Astrocyte of the cerebellum (primary cell): ENCODE results near the gene GLI1.
"Not testable (repeated sequence)": the region's sequence is repeated elsewhere in the genome, so short reads cannot be mapped to it uniquely, and the experiment has no call there.

Experiments
- DNase-seq: peaks from one replicate; pipeline ENCODE4 v3.0.0-alpha.2; 2011; ENCODE audit warnings: low read depth
- H3K4me3 ChIP-seq: 2 replicates; pipeline ENCODE4 v1.5.1; 2011; ENCODE audit warnings: mild to moderate bottlenecking, low read depth, low read length, moderate library complexity
- in situ Hi-C: cut with HindIII; loops from 2 replicates; pipeline ENCODE4 v1.10.0; 2017; ENCODE audit warnings: low sequenced_read_pairs
- TF ChIP-seq, protein P1 (sequence below): IDR thresholded peaks from 2 replicates; pipeline ENCODE4 v1.5.1; 2012; ENCODE audit warnings: low read length, low read depth, moderate library complexity, mild to moderate bottlenecking; ENCODE audit errors: missing control alignments

The GLI1 gene

GRCh38 chr12:57500213-57500612 is 40.6 kb downstream of the GLI1 start:
- no peak overlapping the region for H3K4me3 ChIP-seq
- TF ChIP-seq, protein P1, sequence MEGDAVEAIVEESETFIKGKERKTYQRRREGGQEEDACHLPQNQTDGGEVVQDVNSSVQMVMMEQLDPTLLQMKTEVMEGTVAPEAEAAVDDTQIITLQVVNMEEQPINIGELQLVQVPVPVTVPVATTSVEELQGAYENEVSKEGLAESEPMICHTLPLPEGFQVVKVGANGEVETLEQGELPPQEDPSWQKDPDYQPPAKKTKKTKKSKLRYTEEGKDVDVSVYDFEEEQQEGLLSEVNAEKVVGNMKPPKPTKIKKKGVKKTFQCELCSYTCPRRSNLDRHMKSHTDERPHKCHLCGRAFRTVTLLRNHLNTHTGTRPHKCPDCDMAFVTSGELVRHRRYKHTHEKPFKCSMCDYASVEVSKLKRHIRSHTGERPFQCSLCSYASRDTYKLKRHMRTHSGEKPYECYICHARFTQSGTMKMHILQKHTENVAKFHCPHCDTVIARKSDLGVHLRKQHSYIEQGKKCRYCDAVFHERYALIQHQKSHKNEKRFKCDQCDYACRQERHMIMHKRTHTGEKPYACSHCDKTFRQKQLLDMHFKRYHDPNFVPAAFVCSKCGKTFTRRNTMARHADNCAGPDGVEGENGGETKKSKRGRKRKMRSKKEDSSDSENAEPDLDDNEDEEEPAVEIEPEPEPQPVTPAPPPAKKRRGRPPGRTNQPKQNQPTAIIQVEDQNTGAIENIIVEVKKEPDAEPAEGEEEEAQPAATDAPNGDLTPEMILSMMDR: no peak
- no peak for DNase-seq
- in situ Hi-C loops: no loop called here

- DNase-seq, in situ Hi-C loops, H3K4me3 ChIP-seq: not testable (repeated sequence)
Observed at GRCh38 chr12:57502311-57502969, 42.9 kb downstream of the GLI1 start.

DNA sequence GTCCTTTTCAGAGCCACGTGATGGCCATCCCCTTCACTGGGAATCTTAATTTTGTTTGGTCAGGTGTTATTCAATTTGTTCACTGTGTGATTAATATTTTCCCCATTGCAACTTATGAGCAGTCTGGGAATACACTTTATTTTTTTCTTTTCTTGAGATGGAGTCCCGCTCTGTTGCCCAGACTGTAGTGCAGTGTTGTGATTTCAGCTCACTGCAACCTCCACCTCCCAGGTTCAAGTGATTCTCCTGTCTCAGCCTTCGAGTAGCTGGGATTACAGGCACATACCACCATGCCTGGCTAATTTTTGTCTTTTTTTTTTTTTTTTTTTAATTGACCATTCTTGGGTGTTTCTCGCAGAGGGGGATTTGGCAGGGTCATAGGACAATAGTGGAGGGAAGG is 47.0 kb downstream of the GLI1 start:
- in situ Hi-C loops, DNase-seq, H3K4me3 ChIP-seq: not testable (repeated sequence)

DNA sequence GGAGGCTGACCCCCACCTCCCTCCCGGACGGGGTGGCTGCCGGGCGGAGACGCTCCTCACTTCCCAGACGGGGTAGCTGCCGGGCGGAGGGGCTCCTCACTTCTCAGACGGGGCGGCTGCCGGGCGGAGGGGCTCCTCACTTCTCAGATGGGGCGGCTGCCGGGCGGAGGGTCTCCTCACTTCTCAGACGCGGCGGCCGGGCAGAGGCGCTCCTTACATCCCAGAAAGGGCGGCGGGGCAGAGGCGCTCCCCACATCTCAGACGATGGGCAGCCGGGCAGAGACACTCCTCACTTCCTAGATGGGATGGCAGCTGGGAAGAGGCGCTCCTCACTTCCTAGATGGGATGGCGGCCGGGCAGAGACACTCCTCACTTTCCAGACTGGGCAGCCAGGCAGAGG is 48.2 kb downstream of the GLI1 start:
- H3K4me3 ChIP-seq, in situ Hi-C loops, DNase-seq: not testable (repeated sequence)

GRCh38 chr12:57511161-57511560 is 51.6 kb downstream of the GLI1 start:
- TF ChIP-seq, protein P1: no peak
- in situ Hi-C loops: no loop called here

DNA sequence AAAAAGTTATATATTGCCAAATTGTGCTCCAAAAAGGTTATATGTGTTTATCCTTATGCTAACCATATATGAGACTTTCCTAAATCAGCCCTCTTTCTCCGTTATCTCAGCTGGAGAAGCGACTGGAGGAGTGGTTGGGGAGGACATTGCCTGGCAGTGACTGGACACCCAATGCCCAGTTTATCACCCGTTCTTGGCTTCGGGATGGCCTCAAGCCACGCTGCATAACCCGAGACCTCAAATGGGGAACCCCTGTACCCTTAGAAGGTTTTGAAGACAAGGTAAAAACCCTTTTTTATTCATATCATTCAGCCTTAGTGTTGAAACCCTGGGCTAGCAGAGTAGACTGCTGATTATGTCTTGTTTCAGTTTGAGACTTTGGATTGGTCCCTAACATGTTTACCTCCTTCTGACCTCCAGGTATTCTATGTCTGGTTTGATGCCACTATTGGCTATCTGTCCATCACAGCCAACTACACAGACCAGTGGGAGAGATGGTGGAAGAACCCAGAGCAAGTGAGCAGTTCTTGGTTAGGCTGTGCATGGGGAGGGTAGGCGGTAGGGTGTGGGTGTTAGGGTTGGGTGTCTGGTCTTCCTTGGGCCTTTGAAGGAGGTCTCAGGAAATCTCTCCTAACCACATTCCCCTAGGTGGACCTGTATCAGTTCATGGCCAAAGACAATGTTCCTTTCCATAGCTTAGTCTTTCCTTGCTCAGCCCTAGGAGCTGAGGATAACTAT is 52.2 kb downstream of the GLI1 start:
- in situ Hi-C loops: no loop called here
- TF ChIP-seq, protein P1: no peak
- DNase-seq: no peak
- no peak overlapping the region for H3K4me3 ChIP-seq

More at GRCh38 chr12:57511161-57511560, 51.6 kb downstream of the GLI1 start:
- no peak for DNase-seq
- H3K4me3 ChIP-seq: no peak overlapping the region

GRCh38 chr12:57512665-57513064 is 53.1 kb downstream of the GLI1 start:
- H3K4me3 ChIP-seq: no peak overlapping the region
- TF ChIP-seq, protein P1: no peak
- no peak for DNase-seq
- in situ Hi-C loops: no loop called here

DNA sequence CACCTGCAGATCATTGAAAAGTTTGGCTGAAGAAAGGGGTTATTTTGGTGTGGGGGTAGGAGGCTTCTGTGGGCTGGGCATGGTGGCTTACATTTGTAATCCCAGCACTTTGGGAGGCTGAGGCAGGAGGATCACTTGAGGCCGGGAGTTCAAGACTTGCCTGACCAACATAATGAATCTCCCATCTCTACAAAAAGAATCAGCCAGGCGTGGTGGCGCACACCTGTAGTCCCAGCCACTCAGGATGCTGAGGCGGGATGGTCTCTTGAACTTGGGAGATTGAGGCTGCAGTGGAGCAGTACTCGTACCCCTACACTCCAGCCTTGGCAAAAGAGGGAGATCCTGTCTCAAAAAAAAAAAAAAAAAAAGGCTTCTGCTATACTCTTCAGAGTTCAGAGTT is 53.7 kb downstream of the GLI1 start:
- in situ Hi-C loops: no loop called here
- DNase-seq: no peak
- H3K4me3 ChIP-seq: no peak overlapping the region
- TF ChIP-seq, protein P1: no peak

DNA sequence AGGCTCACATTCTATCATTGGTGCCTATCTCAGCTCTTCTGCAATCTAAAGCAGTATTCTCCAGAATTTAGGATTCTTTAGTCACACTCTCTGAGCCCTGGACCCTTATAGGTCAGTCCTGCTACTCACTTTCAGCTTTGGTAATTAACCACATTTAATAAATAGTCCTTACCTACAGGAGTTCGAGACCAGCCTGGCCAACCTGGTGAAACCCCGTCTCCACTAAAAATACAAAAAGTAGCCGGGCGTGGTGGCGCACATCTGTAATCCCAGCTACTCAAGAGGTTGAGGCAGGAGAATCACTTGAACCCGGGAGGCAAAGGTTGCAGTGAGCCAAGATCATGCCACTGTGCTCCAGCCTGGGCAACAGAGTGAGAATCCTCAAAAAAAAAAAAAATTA is 54.1 kb downstream of the GLI1 start:
- DNase-seq, in situ Hi-C loops, H3K4me3 ChIP-seq: not testable (repeated sequence)

DNA sequence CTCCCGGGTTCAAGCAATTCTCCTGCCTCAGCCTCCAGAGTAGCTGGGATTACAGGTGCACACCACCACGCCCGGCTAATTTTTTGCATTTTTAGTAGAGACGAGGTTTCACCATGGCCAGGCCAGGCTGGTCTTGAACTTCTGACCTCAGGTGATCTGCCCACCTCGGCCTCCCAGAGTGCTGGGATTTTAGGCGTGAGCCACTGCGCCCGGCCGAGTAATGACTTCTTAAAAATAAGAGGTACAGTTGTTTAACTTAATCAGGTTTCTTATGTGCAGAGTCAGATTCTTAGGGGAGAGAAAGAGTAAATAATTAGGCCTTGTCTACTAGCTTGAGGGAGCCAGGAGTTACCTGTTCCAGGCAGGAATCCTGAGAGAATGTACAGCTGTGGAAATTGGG is 54.7 kb downstream of the GLI1 start:
- in situ Hi-C loops, DNase-seq: not testable (repeated sequence)

More for the DNA sequence above, 54.7 kb downstream of the GLI1 start:
- not testable (repeated sequence) for H3K4me3 ChIP-seq
